CD4-positive, alpha-beta T cell treated with Interleukin-1 beta for 1 hour (primary cell): ENCODE results near the gene VOPP1.
A peak's percentile ranks its signal among the peaks of the same experiment; 100 is the strongest.
"Not testable (repeated sequence)": the region's sequence is repeated elsewhere in the genome, so short reads cannot be mapped to it uniquely, and the experiment has no call there.

Source experiments
- DNase-seq, 2 donors: peaks; one replicate each; pipeline ENCODE4 v3.0.0-alpha.2; 2020 to 2022

The VOPP1 gene

DNA sequence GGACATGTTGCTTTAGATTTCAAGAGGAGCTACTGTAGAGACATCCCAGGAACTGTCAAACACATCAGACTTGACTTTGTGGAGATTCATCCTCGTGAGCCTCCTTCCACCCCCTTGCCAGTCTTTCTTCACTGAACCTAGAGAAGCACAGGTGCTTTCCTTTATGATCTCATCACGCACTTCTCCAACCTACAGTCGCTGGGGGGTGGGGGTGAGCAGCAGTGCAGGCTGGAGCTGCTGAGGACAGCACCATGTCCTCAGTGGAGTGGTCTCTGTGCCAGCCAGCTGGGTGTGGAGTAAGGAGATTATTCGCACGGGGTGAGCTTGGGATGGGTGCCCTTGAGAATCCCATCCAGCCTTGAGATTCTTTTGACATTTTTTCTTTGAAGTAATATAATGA, 88.1 kb downstream of the VOPP1 start:
- no peak for DNase-seq

- DNase-seq = no peak
Measured at GRCh38 chr7:55483046-55483445, 89.3 kb downstream of the VOPP1 start.

DNA sequence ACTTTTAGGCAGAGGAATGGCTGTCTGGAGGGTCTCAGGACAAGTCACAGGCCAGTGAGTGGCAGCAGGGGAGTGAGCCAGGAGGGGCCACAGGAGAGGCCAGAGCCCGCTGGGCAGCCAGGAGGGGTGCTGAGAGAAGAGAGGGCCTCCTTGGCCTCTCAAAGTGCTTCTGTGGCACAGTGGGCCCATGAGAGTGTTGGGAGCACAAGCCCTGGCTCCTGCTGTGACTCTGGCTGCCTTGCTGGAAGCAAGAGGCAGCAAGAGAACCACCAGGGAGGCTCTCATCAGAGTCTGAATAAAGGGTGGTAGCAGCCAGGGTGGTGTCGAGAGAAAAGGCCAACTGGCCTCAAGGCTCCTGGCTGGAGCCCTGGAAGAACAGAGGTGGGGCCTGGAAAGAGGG, 91.1 kb downstream of the VOPP1 start:
- DNase-seq = no peak

- no peak for DNase-seq
Measured at GRCh38 chr7:55478700-55479099, 93.6 kb downstream of the VOPP1 start.

- DNase-seq = no peak
Measured at GRCh38 chr7:55477781-55478374, 94.4 kb downstream of the VOPP1 start.

DNA sequence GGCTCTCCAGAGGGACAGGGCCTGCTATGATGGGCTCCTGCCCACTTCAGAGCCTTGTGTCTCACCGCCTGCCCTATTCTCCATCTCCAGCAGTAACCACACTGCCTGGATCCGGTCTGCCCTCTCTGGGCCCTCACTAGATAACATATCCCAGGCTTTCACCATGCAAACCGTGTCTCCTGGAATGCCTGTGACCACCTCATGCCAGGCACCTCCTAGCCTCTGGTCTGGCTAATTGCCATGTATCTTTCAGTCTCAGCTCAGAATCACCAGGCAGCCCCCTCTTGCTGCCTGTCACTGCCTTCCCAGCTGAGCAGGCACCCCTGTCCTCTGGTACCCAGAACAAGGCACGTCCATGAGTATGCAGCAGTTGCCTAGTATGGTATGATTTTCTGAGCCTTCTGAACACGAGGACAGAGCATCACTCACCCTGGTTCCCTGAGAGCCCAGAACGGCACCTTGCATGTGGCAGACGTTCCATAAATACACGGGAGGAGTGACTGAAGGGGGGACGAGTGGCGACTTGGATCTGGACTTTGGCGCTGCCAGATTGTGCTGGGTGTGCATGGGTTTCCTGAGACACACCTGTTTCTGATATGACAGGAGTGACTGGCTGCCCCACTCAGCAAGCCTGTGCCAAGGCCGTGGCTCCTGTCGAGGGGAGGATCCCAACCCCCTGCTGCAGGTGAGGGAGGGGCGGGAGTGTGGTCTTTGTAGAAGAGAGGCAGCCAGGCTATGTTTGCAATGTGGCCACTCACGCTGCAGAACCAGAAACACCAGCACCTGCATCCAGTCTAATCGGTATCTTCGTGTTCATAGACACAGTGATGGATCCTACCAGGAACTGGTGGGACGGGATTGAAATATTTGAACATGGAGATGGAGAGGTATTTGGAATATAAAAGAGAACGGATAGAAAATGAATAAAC, 95.2 kb downstream of the VOPP1 start:
- DNase-seq = no peak

DNA sequence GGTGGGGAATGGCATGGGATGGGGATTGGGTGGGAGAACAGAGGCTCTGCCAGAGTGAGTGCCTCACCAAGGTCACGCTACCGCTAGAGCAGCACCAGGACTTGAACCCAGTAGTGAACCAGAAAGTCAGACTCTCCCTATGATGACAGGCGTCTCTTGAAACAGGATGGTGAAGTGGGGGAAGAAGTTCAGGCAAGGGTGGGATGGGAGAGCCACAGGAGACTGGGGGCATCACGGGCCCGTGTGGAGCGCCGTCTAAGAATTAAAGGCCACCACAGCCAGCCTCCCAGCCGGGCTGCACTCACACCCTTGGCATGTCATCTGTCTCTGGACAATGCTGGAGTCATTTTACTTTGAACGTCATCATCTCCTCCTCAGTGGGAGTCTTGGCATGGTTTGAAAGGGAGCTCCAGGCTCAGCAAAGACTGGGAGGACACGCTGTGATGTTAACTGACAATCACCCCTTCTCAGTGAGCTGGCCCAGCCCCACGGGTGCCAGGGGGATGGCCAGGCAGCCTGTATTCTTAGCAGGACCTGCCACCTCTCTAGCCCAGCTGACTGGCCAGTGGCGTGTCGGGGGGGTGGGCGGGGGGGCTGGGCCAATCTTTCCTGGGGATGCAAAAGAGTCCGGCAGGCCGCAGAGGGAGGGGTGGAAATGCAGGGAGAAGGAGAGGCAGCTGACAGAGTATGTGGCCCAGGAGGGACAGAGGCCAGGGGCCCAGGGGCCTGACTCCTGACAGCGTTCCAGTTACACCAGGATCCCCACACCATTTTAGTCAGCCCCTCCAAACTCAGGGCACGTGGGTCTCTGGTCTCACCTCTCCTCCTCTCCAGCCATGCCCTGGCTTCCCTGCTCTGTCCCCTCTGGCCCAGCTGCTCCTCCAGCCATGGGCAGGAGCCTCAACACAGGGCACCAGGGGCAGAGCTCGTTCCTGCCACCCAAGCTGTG, 96.2 kb downstream of the VOPP1 start:
- DNase-seq = no peak

- peak in 1 of 2 donors; percentile 43 for DNase-seq
Measured at GRCh38 chr7:55474944-55475854, 97.1 kb downstream of the VOPP1 start.

DNA sequence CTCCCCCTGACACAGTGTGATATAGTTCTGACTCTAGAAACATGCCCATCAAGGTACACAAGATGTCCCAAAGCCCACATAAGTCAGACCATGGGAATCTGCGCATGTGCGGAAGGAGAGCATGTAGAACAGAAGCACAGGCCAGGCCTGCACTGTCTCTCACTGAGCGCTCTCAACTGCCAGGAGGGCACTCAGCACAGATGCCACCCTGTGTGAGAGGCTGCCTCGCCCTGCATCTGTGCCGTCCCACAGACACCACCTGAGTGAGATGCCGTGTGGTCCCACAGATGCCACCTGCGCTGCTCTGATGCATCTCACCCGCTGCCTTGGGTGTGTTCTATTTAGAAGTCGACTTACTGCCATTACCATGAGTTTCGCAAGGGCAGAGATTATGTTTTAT, 98.4 kb downstream of the VOPP1 start:
- no peak for DNase-seq

- no peak for DNase-seq
Measured at GRCh38 chr7:55472928-55473725, 99.2 kb downstream of the VOPP1 start.

DNA sequence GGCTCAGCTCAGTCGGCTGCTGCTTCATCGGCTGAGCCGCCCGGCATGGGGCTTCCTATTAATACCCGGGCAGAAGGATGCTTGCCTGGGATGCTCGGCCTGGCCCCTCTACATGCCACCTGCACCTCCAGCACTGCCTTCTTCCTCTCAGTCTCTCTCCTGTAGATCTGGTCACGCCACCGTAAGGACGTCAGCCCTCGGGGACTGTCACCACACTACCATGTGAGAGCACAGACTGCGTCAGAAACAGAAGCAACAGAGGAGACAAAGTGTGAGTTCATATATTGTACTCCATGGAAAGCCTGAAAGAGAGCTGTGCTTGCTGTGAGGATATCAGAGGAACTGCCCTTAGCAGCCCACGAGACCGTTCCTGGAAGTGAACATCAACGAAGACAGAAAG, 99.9 kb downstream of the VOPP1 start:
- not testable (repeated sequence) for DNase-seq

- DNase-seq = not testable (repeated sequence)
Measured at GRCh38 chr7:55471594-55471993, 100.7 kb downstream of the VOPP1 start.

GRCh38 chr7:55470261-55470660, 102.0 kb downstream of the VOPP1 start:
- DNase-seq = no peak

DNA sequence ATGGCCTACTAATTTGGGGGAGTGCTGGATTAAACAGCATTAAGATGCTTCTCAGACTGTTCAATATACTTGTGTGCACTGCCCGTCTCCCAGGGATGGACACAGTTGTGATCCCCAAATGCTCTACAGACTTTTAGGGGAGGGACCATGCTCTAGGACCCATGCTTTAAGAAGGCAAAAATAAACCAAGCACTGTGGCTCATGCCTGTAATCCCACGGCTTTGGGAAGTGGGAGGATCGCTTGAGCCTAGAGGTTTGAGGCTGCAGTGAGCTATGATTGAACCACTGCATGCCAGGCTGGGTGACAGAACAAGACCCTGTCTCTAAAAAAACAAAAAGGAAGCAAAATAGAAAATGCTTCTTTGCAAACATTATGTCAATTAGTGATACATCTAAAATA, 102.6 kb downstream of the VOPP1 start:
- no peak for DNase-seq

DNA sequence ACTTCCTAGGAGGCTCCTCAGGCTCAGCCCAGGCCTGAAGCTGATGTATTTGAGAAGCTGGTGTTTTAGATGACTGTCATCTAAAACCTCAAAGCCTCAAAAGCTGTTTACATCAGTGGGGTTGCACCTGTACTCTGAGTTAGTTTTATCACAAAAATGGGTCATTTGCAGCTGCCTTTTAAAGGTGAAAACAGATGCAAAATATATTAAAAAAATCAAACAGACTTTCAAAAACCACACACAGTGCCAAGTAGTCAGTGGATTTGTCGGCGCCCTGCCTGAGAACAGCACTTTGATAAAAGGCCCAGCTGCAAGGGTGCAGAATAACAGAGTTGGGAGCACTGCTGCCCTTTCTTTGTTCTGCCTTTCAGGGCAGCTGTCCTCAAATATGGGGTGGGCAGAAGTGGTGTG, 103.0 kb downstream of the VOPP1 start:
- peak; percentile 22 to 41 for DNase-seq

DNA sequence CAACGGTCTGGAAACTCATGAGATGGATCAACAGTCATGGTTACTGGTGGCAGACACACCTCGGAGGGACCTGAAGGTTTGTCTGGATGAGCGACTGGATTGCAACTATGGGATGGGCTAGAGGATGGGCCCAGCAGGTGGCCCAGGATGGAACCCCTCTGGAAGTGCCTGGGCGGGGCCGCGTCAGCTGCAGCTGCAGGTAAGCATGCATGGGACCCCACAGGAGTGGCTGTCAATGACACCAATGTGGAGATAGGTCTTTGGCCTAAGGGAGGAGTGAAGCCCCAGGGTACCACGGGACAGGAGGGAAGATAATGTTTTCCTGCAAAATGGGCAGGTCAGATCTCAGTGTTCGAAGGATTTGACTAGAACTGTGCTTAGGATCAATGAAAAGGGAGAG, 103.8 kb downstream of the VOPP1 start:
- no peak for DNase-seq

- DNase-seq = no peak
Measured at GRCh38 chr7:55467047-55467593, 105.2 kb downstream of the VOPP1 start.

DNA sequence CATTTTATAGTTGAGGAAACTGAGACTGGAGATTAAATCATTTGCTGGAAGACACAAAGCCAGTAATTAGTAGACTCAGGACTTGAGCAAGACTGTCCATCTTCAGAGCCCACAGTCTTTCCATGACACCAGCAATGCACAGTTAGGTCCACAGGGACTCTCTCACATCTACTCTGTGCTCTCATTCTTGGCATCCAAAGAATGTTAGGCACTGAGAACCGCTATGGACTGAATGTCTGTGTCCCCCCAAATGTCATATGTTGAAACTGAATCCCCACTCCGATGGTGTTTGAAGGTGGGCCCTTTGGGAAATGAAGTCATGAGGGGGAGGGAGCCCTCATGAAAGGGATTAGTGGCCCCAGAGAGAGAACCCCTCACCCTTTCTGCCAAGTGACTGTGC, 106.6 kb downstream of the VOPP1 start:
- no peak for DNase-seq

GRCh38 chr7:55464422-55464821, 107.9 kb downstream of the VOPP1 start:
- DNase-seq = no peak

- DNase-seq = no peak
Measured at GRCh38 chr7:55463686-55464262, 108.5 kb downstream of the VOPP1 start.

DNA sequence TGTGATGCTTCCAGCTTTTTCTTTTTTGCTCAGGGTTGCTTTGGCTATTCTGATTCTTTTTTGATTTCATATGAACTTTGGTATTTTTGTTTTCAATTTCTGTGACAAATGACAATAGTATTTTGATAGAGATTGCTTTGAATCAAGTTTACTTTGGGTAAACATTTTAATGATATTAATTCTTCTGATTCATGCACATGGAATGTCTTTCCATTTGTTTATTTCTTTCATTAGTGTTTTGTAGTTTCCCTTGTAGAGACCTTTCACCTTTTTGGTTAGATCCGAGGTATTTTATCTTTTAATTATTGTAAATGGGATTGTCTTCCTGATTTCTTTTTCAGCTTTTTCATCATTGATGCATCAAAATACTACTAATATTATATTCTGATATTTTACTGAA, 114.0 kb downstream of the VOPP1 start:
- DNase-seq = no peak
